ENCODE data around the gene TPSAB1. TPM values are rescaled to one million over a fixed set of nuclear protein-coding genes. Genes with fewer than 3 reads are reported as not detected.

TPSAB1 gene
- total and polyA plus RNA-seq, 4 donors, result 10.1 to 129 (median 89.3) TPM; not detected in 1

DNA sequence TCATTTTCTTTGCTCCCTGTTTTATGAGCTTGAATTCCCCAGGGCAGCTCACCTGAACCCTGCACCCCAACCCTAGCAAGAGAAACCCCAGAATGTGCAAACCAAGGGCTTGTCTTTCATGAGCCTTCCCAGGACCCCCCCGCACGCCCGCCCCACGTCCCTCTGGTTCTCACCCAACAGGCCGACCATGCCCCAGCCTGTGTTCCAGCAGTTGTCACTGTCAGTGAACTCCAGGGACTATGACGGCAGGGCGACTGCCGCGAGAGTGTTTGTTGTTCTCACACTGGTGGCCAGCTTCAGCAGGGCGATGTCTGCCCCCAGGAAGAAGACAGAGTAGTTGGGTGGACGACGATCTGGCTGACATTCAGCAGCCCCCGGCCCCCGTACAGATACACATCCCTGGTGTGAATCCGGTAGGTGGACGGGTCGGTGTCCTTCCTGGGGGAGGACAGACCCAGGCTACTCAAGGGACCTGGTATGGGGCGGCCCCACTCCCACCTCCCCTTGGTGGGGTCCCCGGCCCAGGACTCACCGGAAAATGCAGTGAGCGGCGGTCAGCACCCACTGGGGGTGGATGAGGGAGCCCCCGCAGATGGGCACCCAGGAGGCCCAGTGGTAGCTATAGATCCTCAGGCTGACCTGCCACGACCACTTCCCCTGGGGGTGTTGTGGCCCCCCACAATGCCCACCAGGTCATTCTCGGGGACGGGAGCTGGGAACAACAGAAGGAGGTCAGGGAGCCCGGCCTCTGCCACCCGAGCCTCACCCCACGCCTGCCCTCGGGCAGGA is 35.5 kb downstream of the TPSAB1 start:
- Histone ChIP-seq H3K27ac (ENCODE audit: low read depth in 1 of 2, low read length in 1 of 2) (no peak overlapping the region), H3K9ac (ENCODE audit: insufficient read depth in 1 of 2, low read length in 2 of 2) (no peak overlapping the region), H3K9me3 (ENCODE audit: control insufficient read depth in 4 of 4, insufficient read depth in 3 of 4, low read length in 3 of 4) (peaks cover 0 to 3% (median 0%) of the 10 kb centered on the region in 4 donors), H3K36me3 (ENCODE audit: control insufficient read depth in 4 of 4, insufficient read depth in 4 of 4, low read length in 4 of 4) (no peaks in the 10 kb centered on the region), H3K4me3 (no peak overlapping the region), H3K4me1 (ENCODE audit: control insufficient read depth in 5 of 5, insufficient read depth in 5 of 5, low read length in 5 of 5) (peaks cover 0 to 14% (median 4%) of the 10 kb centered on the region in 5 donors), H3K27me3 (ENCODE audit: control insufficient read depth in 3 of 3, insufficient read depth in 3 of 3, low read length in 2 of 3) (peaks cover 0 to 3% (median 0%) of the 10 kb centered on the region in 3 donors)
- WGBS, 2 donors, result 65 to 71% methylated on average over 27 to 30 of the region's 30 CpGs
- DNase-seq (no peak), ATAC-seq (ENCODE audit: insufficient read depth, low FRiP score) (no peak)
- TF ChIP-seq, protein P1, sequence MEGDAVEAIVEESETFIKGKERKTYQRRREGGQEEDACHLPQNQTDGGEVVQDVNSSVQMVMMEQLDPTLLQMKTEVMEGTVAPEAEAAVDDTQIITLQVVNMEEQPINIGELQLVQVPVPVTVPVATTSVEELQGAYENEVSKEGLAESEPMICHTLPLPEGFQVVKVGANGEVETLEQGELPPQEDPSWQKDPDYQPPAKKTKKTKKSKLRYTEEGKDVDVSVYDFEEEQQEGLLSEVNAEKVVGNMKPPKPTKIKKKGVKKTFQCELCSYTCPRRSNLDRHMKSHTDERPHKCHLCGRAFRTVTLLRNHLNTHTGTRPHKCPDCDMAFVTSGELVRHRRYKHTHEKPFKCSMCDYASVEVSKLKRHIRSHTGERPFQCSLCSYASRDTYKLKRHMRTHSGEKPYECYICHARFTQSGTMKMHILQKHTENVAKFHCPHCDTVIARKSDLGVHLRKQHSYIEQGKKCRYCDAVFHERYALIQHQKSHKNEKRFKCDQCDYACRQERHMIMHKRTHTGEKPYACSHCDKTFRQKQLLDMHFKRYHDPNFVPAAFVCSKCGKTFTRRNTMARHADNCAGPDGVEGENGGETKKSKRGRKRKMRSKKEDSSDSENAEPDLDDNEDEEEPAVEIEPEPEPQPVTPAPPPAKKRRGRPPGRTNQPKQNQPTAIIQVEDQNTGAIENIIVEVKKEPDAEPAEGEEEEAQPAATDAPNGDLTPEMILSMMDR (IDR thresholded peaks at IDR 0.05; ENCODE audit: control extremely low read depth, extremely low read depth), result no peak

DNA sequence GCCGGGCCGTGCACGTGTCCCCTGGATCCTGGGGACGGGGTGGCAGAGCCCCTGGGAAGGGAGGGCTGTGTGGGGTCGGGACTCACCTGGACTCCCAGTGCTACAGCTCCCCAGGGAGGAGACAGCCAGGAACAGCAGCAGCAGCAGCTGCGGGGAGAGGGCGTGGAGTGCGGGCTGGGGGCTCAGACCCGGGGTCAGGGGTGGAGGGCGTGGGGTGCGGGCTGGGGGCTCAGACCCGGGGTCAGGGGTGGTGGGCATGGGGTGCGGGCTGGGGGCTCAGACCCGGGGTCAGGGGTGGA is 36.0 kb downstream of the TPSAB1 start:
- peaks cover 0 to 3% (median 0%) of the 10 kb centered on the region in 3 donors for H3K27me3 ChIP-seq (ENCODE audit: control insufficient read depth in 3 of 3, insufficient read depth in 3 of 3, low read length in 2 of 3)
- no peaks in the 10 kb centered on the region for H3K36me3 ChIP-seq (ENCODE audit: control insufficient read depth in 4 of 4, insufficient read depth in 4 of 4, low read length in 4 of 4)
- H3K4me1 ChIP-seq (ENCODE audit: control insufficient read depth in 5 of 5, insufficient read depth in 5 of 5, low read length in 5 of 5), result peaks cover 0 to 12% (median 2%) of the 10 kb centered on the region in 5 donors
- TF ChIP-seq, protein P1 (IDR thresholded peaks at IDR 0.05; ENCODE audit: control extremely low read depth, extremely low read depth), result no peak
- no peak overlapping the region for H3K4me3 ChIP-seq
- no peak overlapping the region for H3K9ac ChIP-seq (ENCODE audit: insufficient read depth in 1 of 2, low read length in 2 of 2)
- 77 to 95% methylated on average over 9 to 14 of the region's 14 CpGs for WGBS, 2 donors
- DNase-seq (no peak), ATAC-seq (ENCODE audit: insufficient read depth, low FRiP score) (no peak)
- H3K9me3 ChIP-seq (ENCODE audit: control insufficient read depth in 4 of 4, insufficient read depth in 3 of 4, low read length in 3 of 4), result peaks cover 0 to 3% (median 0%) of the 10 kb centered on the region in 4 donors
- H3K27ac ChIP-seq (ENCODE audit: low read depth in 1 of 2, low read length in 1 of 2), result no peak overlapping the region

DNA sequence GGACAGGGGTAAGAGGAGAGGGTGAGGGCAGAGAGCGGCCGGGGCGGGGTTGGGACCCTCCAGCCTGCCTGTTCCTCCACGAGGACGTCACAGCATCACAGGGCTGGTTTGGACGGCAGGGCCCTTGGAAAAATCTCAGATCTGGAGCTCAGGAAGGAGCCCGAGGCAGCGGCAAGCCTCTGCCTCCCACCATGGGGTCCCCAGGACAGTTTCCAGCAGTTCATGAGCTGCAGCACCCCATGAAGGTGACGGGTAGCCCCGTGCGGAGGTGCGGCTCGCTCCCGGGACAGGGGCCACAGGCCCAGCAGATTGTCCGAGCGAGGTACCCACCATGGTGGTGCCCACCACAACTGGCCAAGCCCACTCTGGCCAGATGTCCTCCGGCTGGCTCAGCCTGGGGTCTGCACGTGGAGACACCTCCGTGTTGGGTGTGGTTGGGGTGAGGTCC is 36.7 kb downstream of the TPSAB1 start:
- no peak for DNase-seq

More for the DNA sequence above, 36.7 kb downstream of the TPSAB1 start:
- Histone ChIP-seq H3K4me3 (no peak overlapping the region), H3K4me1 (ENCODE audit: control insufficient read depth in 5 of 5, insufficient read depth in 5 of 5, low read length in 5 of 5) (peaks cover 0 to 6% (median under 1%) of the 10 kb centered on the region in 5 donors), H3K27me3 (ENCODE audit: control insufficient read depth in 3 of 3, insufficient read depth in 3 of 3, low read length in 2 of 3) (peaks cover 0 to 3% (median 0%) of the 10 kb centered on the region in 3 donors), H3K9me3 (ENCODE audit: control insufficient read depth in 4 of 4, insufficient read depth in 3 of 4, low read length in 3 of 4) (peaks cover 0 to 3% (median 0%) of the 10 kb centered on the region in 4 donors), H3K27ac (ENCODE audit: low read depth in 1 of 2, low read length in 1 of 2) (no peak overlapping the region), H3K36me3 (ENCODE audit: control insufficient read depth in 4 of 4, insufficient read depth in 4 of 4, low read length in 4 of 4) (no peaks in the 10 kb centered on the region), H3K9ac (ENCODE audit: insufficient read depth in 1 of 2, low read length in 2 of 2) (no peak overlapping the region)
- ATAC-seq (ENCODE audit: insufficient read depth, low FRiP score), result no peak
- WGBS, 2 donors, result 68 to 73% methylated on average over 19 of the region's 19 CpGs
- TF ChIP-seq, protein P1 (IDR thresholded peaks at IDR 0.05; ENCODE audit: control extremely low read depth, extremely low read depth), result no peak
